Transverse colon (tissue), 4 donors: Measurements from ENCODE around the gene MPV17.

ENCODE experiments used
- CTCF ChIP-seq, 5 experiments: fragments of 200-600 bp in 3 of 5; fragments of 450-650 bp in 2 of 5; sonication (generic) in 3 of 5; IDR thresholded peaks; 1 replicate in 2 of 5; 2 replicates in 3 of 5; pipeline ENCODE4 v1.5.1; 2016 to 2017; ENCODE audit warnings: antibody characterized with exemption in 5 of 5, inconsistent platforms in 3 of 5, mild to moderate bottlenecking in 2 of 5, moderate library complexity in 1 of 5
- EP300 ChIP-seq: sonication (generic); formaldehyde crosslinking; IDR thresholded peaks from one replicate; pipeline ENCODE4 v1.6.1; 2017; ENCODE audit warnings: antibody characterized with exemption, low read depth
- POLR2A ChIP-seq: fragments of 450-650 bp; IDR thresholded peaks from one replicate; pipeline ENCODE4 v1.6.1; 2016; ENCODE audit warnings: antibody characterized with exemption, mild to moderate bottlenecking, moderate library complexity
- POLR2AphosphoS5 ChIP-seq, 3 donors: sonication (generic); formaldehyde crosslinking; IDR thresholded peaks; one replicate each; pipeline ENCODE4 v1.6.1; 2016; ENCODE audit warnings: antibody characterized with exemption in 3 of 3

GRCh38 chr2:27261241-27261925 is 61.5 kb downstream of the MPV17 start:
- TF ChIP-seq EP300 = no peak
- TF ChIP-seq POLR2A = no peak
- TF ChIP-seq CTCF (IDR thresholded peaks at IDR 0.05) = no peak
- TF ChIP-seq POLR2AphosphoS5 (IDR thresholded peaks at IDR 0.05) = no peak
